Fibroblast of lung (primary cell): ENCODE data around the gene HIPK2. TPM values are rescaled to one million over a fixed set of nuclear protein-coding genes. Genes with fewer than 3 reads are reported as not detected.

Source experiments
- DNase-seq, 2 donors: peaks; one replicate each; pipeline versions ENCODE4 v3.0.0 to v3.0.0-alpha.2; 2010; ENCODE audit warnings: low read depth in 2 of 2
- H2AFZ ChIP-seq: 2 replicates; pipeline ENCODE4 v1.5.1; 2012; ENCODE audit warnings: low read length, control low read depth, inconsistent platforms
- H3K27ac ChIP-seq: 2 replicates; pipeline ENCODE4 v1.5.1; 2011; ENCODE audit warnings: low read length, control low read depth; ENCODE audit not compliant: insufficient read depth
- H3K27me3 ChIP-seq: 2 replicates; pipeline ENCODE4 v1.5.1; 2011; ENCODE audit warnings: mild to moderate bottlenecking, low read length; ENCODE audit not compliant: control insufficient read depth, insufficient read depth
- H3K36me3 ChIP-seq: 2 replicates; pipeline ENCODE4 v1.5.1; 2011; ENCODE audit warnings: low read length; ENCODE audit not compliant: control insufficient read depth, insufficient read depth
- H3K4me1 ChIP-seq: 2 replicates; pipeline ENCODE4 v1.5.1; 2011; ENCODE audit warnings: low read length; ENCODE audit not compliant: control insufficient read depth, insufficient read depth; ENCODE audit errors: extremely low read depth
- H3K4me2 ChIP-seq: 2 replicates; pipeline ENCODE4 v1.5.1; 2011; ENCODE audit warnings: low read length, control low read depth; ENCODE audit not compliant: insufficient read depth; ENCODE audit errors: extremely low read depth
- H3K4me3 ChIP-seq, 4 experiments: fragments of 200-600 bp in 1 of 4; sonication (generic) in 1 of 4; replicated peaks in 1 of 4; 2 replicates each; pipeline ENCODE4 v1.5.1; 2011 to 2016; ENCODE audit warnings: low read length in 4 of 4, low read depth in 3 of 4, mild to moderate bottlenecking in 3 of 4, control low read depth in 2 of 4, inconsistent platforms in 1 of 4, mixed read lengths in 1 of 4; ENCODE audit not compliant: insufficient read depth in 1 of 4; ENCODE audit errors: control extremely low read depth in 1 of 4
- H3K79me2 ChIP-seq: 2 replicates; pipeline ENCODE4 v1.5.1; 2012; ENCODE audit warnings: mild to moderate bottlenecking, low read length, inconsistent platforms; ENCODE audit not compliant: control insufficient read depth, insufficient read depth
- H3K9ac ChIP-seq: 2 replicates; pipeline ENCODE4 v1.5.1; 2011; ENCODE audit warnings: mild to moderate bottlenecking, low read length, control low read depth; ENCODE audit not compliant: insufficient read depth
- H3K9me3 ChIP-seq: 2 replicates; pipeline ENCODE4 v1.5.1; 2012; ENCODE audit warnings: low read depth, low read length; ENCODE audit not compliant: control insufficient read depth, insufficient read depth
- H4K20me1 ChIP-seq: 2 replicates; pipeline ENCODE4 v1.5.1; 2011; ENCODE audit warnings: low read length; ENCODE audit not compliant: control insufficient read depth, insufficient read depth; ENCODE audit errors: extremely low read depth
- EZH2 ChIP-seq: IDR thresholded peaks from 2 replicates; pipeline ENCODE4 v1.5.1; 2012; ENCODE audit warnings: low read length, control low read depth, mild to moderate bottlenecking; ENCODE audit errors: missing control alignments
- polyA plus RNA-seq, 2 donors: library from polyadenylated mRNA; depleted of rRNA in 1 of 2; stranded (reverse) in 1 of 2; unstranded in 1 of 2; fragments of >200 nt; gene quantifications; 2 replicates each; pipeline ENCODE4 v1.2.1, GENCODE V29; 2011 to 2012; ENCODE audit warnings: missing spikeins in 1 of 2
- total RNA-seq: library from RNA; depleted of rRNA; stranded (reverse); fragments of >200 nt; gene quantifications from 2 replicates; pipeline ENCODE4 v1.2.1, GENCODE V29; 2014
- TF ChIP-seq, protein P1 (sequence below), 2 donors: IDR thresholded peaks in 1 of 2; conservative IDR thresholded peaks in 1 of 2; 1 replicate in 1 of 2; 2 replicates in 1 of 2; pipeline ENCODE4 v1.5.1; 2011 to 2012; ENCODE audit warnings: low read length in 2 of 2, control low read depth in 1 of 2, inconsistent platforms in 1 of 2, low read depth in 1 of 2, mild to moderate bottlenecking in 1 of 2

Gene HIPK2
- total and polyA plus RNA-seq, 2 donors (not counting 1 experiment from before 2014, with no cell fraction given): 10.1 to 11.1 TPM

DNA sequence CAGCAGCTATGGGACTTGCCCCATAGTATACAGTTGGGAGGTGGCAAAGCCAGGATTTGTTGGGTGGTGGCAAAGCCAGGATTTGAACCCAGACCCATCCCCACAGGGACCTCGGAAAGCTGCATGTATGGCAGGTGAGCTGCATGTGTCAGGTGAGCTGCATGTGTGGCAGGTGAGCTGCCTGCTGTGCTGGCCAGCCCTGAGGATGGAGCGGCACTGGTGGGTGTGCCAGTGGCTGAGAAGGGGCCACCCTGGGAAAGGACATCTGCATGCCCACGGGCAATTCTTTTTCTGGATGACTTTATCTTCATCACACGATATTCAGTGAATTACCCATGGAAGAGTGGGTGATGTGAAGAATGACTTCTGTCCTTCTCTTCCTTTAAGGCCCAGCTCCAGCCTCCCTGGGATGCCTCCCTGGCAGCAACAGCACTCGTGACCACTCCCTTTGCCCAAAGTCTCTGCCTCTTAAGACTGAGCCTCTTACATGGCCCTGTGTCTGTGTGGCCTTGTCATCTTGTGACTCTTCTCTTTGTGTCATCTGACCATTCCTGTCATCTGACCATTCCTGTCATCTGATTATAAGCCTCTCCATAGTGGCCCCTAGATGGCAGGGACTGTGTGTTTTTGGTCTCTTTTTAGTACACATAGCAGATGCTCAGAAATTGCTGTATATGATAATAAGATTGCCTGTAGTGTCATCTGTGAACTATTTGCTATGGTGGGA, 229.3 kb downstream of the HIPK2 start:
- Histone ChIP-seq H3K4me2 (no peak overlapping the region), H3K36me3 (no peaks in the 10 kb centered on the region), H3K9me3 (no peaks in the 10 kb centered on the region), H3K27ac (no peak overlapping the region), H3K4me1 (no peaks in the 10 kb centered on the region), H3K4me3 (no peak overlapping the region), H3K9ac (no peak overlapping the region), H2AFZ (no peak overlapping the region), H4K20me1 (no peaks in the 10 kb centered on the region), H3K27me3 (no peaks in the 10 kb centered on the region), H3K79me2 (no peaks in the 10 kb centered on the region)
- TF ChIP-seq, protein P1, sequence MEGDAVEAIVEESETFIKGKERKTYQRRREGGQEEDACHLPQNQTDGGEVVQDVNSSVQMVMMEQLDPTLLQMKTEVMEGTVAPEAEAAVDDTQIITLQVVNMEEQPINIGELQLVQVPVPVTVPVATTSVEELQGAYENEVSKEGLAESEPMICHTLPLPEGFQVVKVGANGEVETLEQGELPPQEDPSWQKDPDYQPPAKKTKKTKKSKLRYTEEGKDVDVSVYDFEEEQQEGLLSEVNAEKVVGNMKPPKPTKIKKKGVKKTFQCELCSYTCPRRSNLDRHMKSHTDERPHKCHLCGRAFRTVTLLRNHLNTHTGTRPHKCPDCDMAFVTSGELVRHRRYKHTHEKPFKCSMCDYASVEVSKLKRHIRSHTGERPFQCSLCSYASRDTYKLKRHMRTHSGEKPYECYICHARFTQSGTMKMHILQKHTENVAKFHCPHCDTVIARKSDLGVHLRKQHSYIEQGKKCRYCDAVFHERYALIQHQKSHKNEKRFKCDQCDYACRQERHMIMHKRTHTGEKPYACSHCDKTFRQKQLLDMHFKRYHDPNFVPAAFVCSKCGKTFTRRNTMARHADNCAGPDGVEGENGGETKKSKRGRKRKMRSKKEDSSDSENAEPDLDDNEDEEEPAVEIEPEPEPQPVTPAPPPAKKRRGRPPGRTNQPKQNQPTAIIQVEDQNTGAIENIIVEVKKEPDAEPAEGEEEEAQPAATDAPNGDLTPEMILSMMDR (conservative IDR thresholded peaks at IDR 0.05 in 1 of 2, IDR thresholded peaks at IDR 0.05 in 1 of 2; ENCODE audit: low read depth in 1 of 2, low read length in 2 of 2): no peak
- TF ChIP-seq EZH2: no peak
- DNase-seq: no peak

GRCh38 chr7:139544645-139545044, 233.2 kb downstream of the HIPK2 start:
- Histone ChIP-seq H3K27me3 (peaks cover 4% of the 10 kb centered on the region), H3K9me3 (no peaks in the 10 kb centered on the region), H2AFZ (no peak overlapping the region), H3K79me2 (no peaks in the 10 kb centered on the region), H3K9ac (no peak overlapping the region), H3K4me2 (no peak overlapping the region), H3K27ac (no peak overlapping the region), H3K36me3 (no peaks in the 10 kb centered on the region), H3K4me1 (no peaks in the 10 kb centered on the region), H4K20me1 (no peaks in the 10 kb centered on the region), H3K4me3 (no peak overlapping the region)
- TF ChIP-seq, protein P1 (conservative IDR thresholded peaks at IDR 0.05 in 1 of 2, IDR thresholded peaks at IDR 0.05 in 1 of 2; ENCODE audit: low read depth in 1 of 2, low read length in 2 of 2): no peak
- no peak for TF ChIP-seq EZH2
- no peak for DNase-seq

DNA sequence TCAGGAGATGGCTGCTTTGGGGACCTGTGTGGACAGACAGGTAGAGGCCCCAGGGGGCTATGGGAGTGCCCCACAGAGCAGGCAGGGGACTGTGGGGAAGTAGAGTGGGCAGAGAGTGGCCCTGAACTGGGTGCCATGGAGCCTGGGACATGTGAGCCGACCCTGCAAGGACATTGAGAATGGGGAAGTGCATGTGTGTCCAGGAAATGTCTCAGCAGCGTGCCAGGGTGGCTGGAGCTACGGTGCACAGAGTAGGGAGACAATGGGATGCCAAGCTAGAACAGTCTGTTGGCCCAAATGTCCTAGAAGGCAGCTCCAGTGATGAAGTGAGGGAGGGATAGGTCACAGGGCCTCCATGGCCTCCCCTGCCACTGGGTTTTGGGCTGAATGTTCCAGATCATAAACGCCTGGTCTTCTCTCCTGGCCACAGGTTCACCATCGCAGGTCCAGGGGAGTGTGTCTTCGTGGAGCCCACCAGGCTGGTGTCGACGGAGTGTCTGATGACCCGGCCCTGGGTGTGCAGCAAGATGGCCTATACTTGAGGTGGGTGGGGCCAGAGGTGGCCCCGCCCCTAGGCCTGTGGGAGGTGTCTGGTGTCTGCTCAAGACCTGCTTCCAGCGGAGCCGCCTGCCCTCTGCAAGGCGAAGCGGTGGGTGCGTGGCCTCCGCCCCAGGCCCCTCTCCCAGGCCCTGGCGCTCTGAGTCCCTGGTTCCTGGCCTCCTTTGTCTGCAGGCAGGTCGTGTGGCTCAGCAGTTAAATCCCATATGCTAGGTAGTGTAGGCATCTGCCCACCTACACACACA, 233.8 kb downstream of the HIPK2 start:
- Histone ChIP-seq H3K79me2 (no peaks in the 10 kb centered on the region), H3K36me3 (no peaks in the 10 kb centered on the region), H3K27me3 (peaks cover 4% of the 10 kb centered on the region), H3K27ac (no peak overlapping the region), H3K4me2 (no peak overlapping the region), H3K9me3 (no peaks in the 10 kb centered on the region), H3K9ac (no peak overlapping the region), H2AFZ (no peak overlapping the region), H3K4me1 (no peaks in the 10 kb centered on the region), H4K20me1 (no peaks in the 10 kb centered on the region), H3K4me3 (no peak overlapping the region)
- TF ChIP-seq, protein P1 (conservative IDR thresholded peaks at IDR 0.05 in 1 of 2, IDR thresholded peaks at IDR 0.05 in 1 of 2; ENCODE audit: low read depth in 1 of 2, low read length in 2 of 2): no peak
- TF ChIP-seq EZH2: no peak
- no peak for DNase-seq
